Upper lobe of left lung (tissue), 6 donors: ENCODE measurements around the gene RPS3. TPM values are rescaled to one million over a fixed set of nuclear protein-coding genes. Genes with fewer than 3 reads are reported as not detected.

Source experiments
- ATAC-seq, 2 donors: fragments of 200-7000 bp; cut with Tn5 transposase; one replicate each; pipeline ENCODE4 v1.9.1; 2022; ENCODE audit warnings: mild to moderate bottlenecking in 2 of 2, moderate library complexity in 2 of 2; ENCODE audit not compliant: low FRiP score in 2 of 2
- DNase-seq, 2 donors: peaks; one replicate each; pipeline ENCODE4 v3.0.0-alpha.2; 2019 to 2020
- H3K27ac ChIP-seq, 4 donors: fragments of 200-600 bp; sonication (generic); one replicate each; pipeline ENCODE4 v1.5.1; 2016 to 2019
- H3K27me3 ChIP-seq, 4 donors: fragments of 200-600 bp; sonication (generic); one replicate each; pipeline ENCODE4 v1.5.1; 2017 to 2019
- H3K36me3 ChIP-seq, 4 donors: fragments of 200-600 bp; sonication (generic); one replicate each; pipeline ENCODE4 v1.5.1; 2016 to 2019
- H3K4me1 ChIP-seq, 4 donors: fragments of 200-600 bp; sonication (generic); one replicate each; pipeline ENCODE4 v1.5.1; 2018 to 2019
- H3K4me3 ChIP-seq, 4 donors: fragments of 200-600 bp; sonication (generic); one replicate each; pipeline ENCODE4 v1.5.1; 2017 to 2019; ENCODE audit warnings: mild to moderate bottlenecking in 2 of 4, moderate library complexity in 1 of 4
- H3K9me3 ChIP-seq, 4 donors: fragments of 200-600 bp; sonication (generic); one replicate each; pipeline ENCODE4 v1.5.1; 2018 to 2019
- CTCF ChIP-seq, 6 experiments: fragments of 450-650 bp in 4 of 6; fragments of 200-600 bp in 2 of 6; sonication (generic) in 2 of 6; IDR thresholded peaks; one replicate each; pipeline ENCODE4 v1.5.1; 2016 to 2019; ENCODE audit warnings: antibody characterized with exemption in 6 of 6
- EP300 ChIP-seq, 4 donors: sonication (generic); formaldehyde crosslinking; IDR thresholded peaks; one replicate each; pipeline ENCODE4 v1.5.1; 2017; ENCODE audit warnings: antibody characterized with exemption in 4 of 4, control low read depth in 2 of 4
- POLR2A ChIP-seq, 4 donors: fragments of 450-650 bp; IDR thresholded peaks; one replicate each; pipeline ENCODE4 v1.5.1; 2016 to 2017; ENCODE audit warnings: antibody characterized with exemption in 4 of 4, mild to moderate bottlenecking in 2 of 4
- POLR2AphosphoS5 ChIP-seq, 2 donors: sonication (generic); formaldehyde crosslinking; IDR thresholded peaks; one replicate each; pipeline ENCODE4 v1.5.1; 2017; ENCODE audit warnings: antibody characterized with exemption in 2 of 2
- WGBS, 2 donors: methylation state at CpG; one replicate each; pipeline ENCODE4 v1.1.5; 2017 to 2018; 5-methylcytosine and 5-hydroxymethylcytosine counted together
- total RNA-seq, 6 donors: library from RNA; depleted of rRNA in 4 of 6; stranded (reverse); fragments of >200 nt in 4 of 6; gene quantifications; one replicate each; pipeline versions ENCODE4 v1.1.0 to v1.2.1, GENCODE V29; 2016 to 2021
- donor health status: DM: no; HTN: no; CAD: no; lungs with moderate emphysema.
- donor health status: DM: no; HTN: yes; CAD: no; lungs with severe emphysema.

RPS3 gene
- total RNA-seq, 6 donors from 2014 or later, result 474 to 2,141 (median 1,268) TPM

- Histone ChIP-seq H3K36me3 (no peaks in the 10 kb centered on the region), H3K27ac (peak overlapping the region in 1 of 4 donors; percentile 3), H3K27me3 (no peaks in the 10 kb centered on the region), H3K9me3 (no peaks in the 10 kb centered on the region), H3K4me3 (no peak overlapping the region), H3K4me1 (peaks cover 31 to 53% (median 36%) of the 10 kb centered on the region in 4 donors)
- peak; percentile 89 to 92 for ATAC-seq
- 22 to 25% methylated on average over 23 to 24 of the region's 24 CpGs for WGBS, 2 donors
- TF ChIP-seq POLR2AphosphoS5 (IDR thresholded peaks at IDR 0.05), result peak in 1 of 2 donors; percentile 16
- TF ChIP-seq CTCF (IDR thresholded peaks at IDR 0.05), result peak; percentile 93 to 96 (median 94)
- TF ChIP-seq POLR2A (IDR thresholded peaks at IDR 0.05), result no peak
- DNase-seq, result peak; percentile 84 to 94
Observed at GRCh38 chr11:75384438-75385080, 14.8 kb upstream of the RPS3 start.

GRCh38 chr11:75386942-75387630 is 12.2 kb upstream of the RPS3 start:
- no peak for TF ChIP-seq POLR2A (IDR thresholded peaks at IDR 0.05)
- no peak for TF ChIP-seq POLR2AphosphoS5 (IDR thresholded peaks at IDR 0.05)
- TF ChIP-seq CTCF (IDR thresholded peaks at IDR 0.05), result no peak
- no peak for TF ChIP-seq EP300 (IDR thresholded peaks at IDR 0.05)
- DNase-seq, result no peak
- H3K36me3 ChIP-seq, result no peaks in the 10 kb centered on the region
- H3K4me1 ChIP-seq, result peaks cover 19 to 34% (median 24%) of the 10 kb centered on the region in 4 donors
- 57 to 58% methylated on average over 3 of the region's 3 CpGs for WGBS, 2 donors
- H3K27ac ChIP-seq, result no peak overlapping the region
- no peaks in the 10 kb centered on the region for H3K27me3 ChIP-seq
- H3K9me3 ChIP-seq, result no peaks in the 10 kb centered on the region
- H3K4me3 ChIP-seq, result no peak overlapping the region
- no peak for ATAC-seq

- no peaks in the 10 kb centered on the region for H3K9me3 ChIP-seq
- ATAC-seq (no peak), DNase-seq (no peak)
- no peaks in the 10 kb centered on the region for H3K27me3 ChIP-seq
- peak overlapping the region in 1 of 4 donors; percentile 45 for H3K27ac ChIP-seq
- H3K4me3 ChIP-seq, result no peak overlapping the region
- WGBS, 2 donors, result 69 to 80% methylated on average over 3 of the region's 3 CpGs
- H3K36me3 ChIP-seq, result no peaks in the 10 kb centered on the region
- H3K4me1 ChIP-seq, result peaks cover 19 to 32% (median 24%) of the 10 kb centered on the region in 4 donors
- TF ChIP-seq CTCF (IDR thresholded peaks at IDR 0.05) (no peak), POLR2A (IDR thresholded peaks at IDR 0.05) (no peak)
Observed at GRCh38 chr11:75387736-75388294, 11.5 kb upstream of the RPS3 start.

- H3K9me3 ChIP-seq, result no peaks in the 10 kb centered on the region
- no peak overlapping the region for H3K4me3 ChIP-seq
- peak overlapping the region in 3 of 4 donors; percentile 25 to 55 (median 45) for H3K27ac ChIP-seq
- 28% methylated on average over 9 of the region's 9 CpGs for WGBS, 2 donors
- ATAC-seq, result peak; percentile 77 to 89
- peak in 1 of 2 donors; percentile 72 for DNase-seq
- no peaks in the 10 kb centered on the region for H3K27me3 ChIP-seq
- no peaks in the 10 kb centered on the region for H3K36me3 ChIP-seq
- H3K4me1 ChIP-seq, result peaks cover 13 to 25% (median 20%) of the 10 kb centered on the region in 4 donors
- TF ChIP-seq CTCF (IDR thresholded peaks at IDR 0.05) (peak; percentile 65 to 80 (median 77)), EP300 (IDR thresholded peaks at IDR 0.05) (no peak)
Observed at GRCh38 chr11:75388386-75389275, 10.7 kb upstream of the RPS3 start.
